Activated B cell treated with CpG ODN at 0.5 μM for 24 hours (primary cell): ENCODE measurements around the gene ITPR3. TPM values are rescaled to one million over a fixed set of nuclear protein-coding genes. Genes with fewer than 3 reads are reported as not detected.
A peak's percentile ranks its signal among the peaks of the same experiment; 100 is the strongest.

Source experiments
- ATAC-seq: fragments of 200-7000 bp; cut with Tn5 transposase; one replicate; pipeline ENCODE4 v1.10.0; 2021; ENCODE audit warnings: low read depth, mild to moderate bottlenecking, moderate library complexity
- CTCF ChIA-PET: fragments of 350-600 bp; sonication (Branson Sonifier 250); formaldehyde crosslinking; loops from one replicate; lab custom pipeline; 2021; ENCODE audit warnings: antibody characterized with exemption; lab: Charles Lee
- POLR2A ChIA-PET: fragments of 350-600 bp; sonication (Branson Sonifier 250); formaldehyde crosslinking; loops from one replicate; lab custom pipeline; 2021; ENCODE audit warnings: antibody characterized with exemption; lab: Charles Lee
- DNase-seq: peaks from one replicate; pipeline ENCODE4 v3.0.0; 2022
- H3K27ac Mint-ChIP-seq: one replicate; pipeline ENCODE4 v1.8.0; 2020; ENCODE audit warnings: mixed read lengths
- H3K27me3 Mint-ChIP-seq: one replicate; pipeline ENCODE4 v1.8.0; 2021; ENCODE audit warnings: mixed read lengths
- H3K36me3 Mint-ChIP-seq: one replicate; pipeline ENCODE4 v1.8.0; 2021; ENCODE audit warnings: low read depth, mixed read lengths
- H3K4me1 Mint-ChIP-seq: one replicate; pipeline ENCODE4 v1.8.0; 2021; ENCODE audit warnings: mixed read lengths
- H3K4me3 Mint-ChIP-seq: one replicate; pipeline ENCODE4 v1.8.0; 2020; ENCODE audit warnings: mild to moderate bottlenecking, mixed read lengths
- H3K9me3 Mint-ChIP-seq: one replicate; pipeline ENCODE4 v1.8.0; 2020; ENCODE audit warnings: mixed read lengths
- intact Hi-C: fragments of 100-400 bp; cut with micrococcal nuclease; formaldehyde crosslinking; loops from one replicate; pipeline ENCODE4 v1.15.1; 2024
- total RNA-seq: library from RNA; stranded (reverse); gene quantifications from 2 replicates; pipeline ENCODE4 v1.2.3, GENCODE V29; 2022
- TF ChIP-seq, protein P1 (sequence below): fragments of 200-600 bp; IDR thresholded peaks from one replicate; pipeline ENCODE4 v1.8.0; 2022; ENCODE audit warnings: antibody characterized with exemption, mild to moderate bottlenecking

Gene ITPR3
- total RNA-seq, 1 donor from 2014 or later: 35.5 TPM

DNA sequence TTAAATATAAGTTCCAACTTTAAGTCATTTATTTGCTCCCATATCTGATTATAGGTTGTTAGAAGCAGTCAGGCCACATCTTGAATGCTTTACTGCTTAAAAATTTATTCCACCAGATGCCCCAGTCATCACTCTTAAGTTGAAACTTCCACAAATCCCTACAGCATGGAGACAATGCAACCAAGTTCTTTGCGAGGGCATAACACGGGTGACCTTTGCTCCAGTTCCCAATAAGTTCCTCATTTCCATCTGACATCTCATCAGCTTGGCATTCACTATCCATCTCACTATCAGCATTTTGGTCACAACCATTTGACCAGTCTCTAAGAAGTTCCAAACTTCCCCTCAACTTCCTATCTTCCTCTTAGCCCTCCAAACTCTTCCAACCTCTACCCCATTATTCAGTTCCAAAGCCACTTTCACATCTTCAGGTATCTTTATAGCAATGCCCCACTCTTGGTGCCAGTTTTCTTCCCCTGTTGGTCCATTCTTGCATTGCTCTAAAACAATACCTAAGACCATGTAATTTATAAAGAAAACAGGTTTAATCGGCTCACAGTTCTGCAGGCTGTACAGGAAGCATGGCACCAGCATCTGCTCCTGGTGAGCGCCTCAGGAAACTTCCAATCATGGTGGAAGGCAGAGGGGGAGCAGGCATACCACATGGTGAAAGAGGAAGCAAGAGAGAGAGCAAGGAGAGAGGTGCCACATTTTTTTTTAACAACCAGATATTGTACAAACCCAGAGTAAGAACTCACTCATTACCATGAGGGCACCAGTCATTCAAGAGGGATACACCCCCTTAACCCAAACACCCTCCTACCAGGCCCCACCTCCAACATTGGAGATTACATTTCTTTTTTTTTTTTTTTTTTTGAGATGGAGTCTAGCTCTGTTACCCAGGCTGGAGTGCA is 15.9 kb upstream of the ITPR3 start:
- peaks cover 25% of the 10 kb centered on the region for H3K4me1 Mint-ChIP-seq
- no peak for DNase-seq
- no peaks in the 10 kb centered on the region for H3K36me3 Mint-ChIP-seq
- intact Hi-C loops: no loop called here
- no peak overlapping the region for H3K27ac Mint-ChIP-seq
- ChIA-PET CTCF (interaction anchor here (3.4 kb wide), 1 partner anchor 19 kb away, joined by 66 read pairs; no protein-coding TSS in a partner anchor), POLR2A (interaction anchor here (0.7 to 1.6 kb wide), 2 partner anchors 15 to 103 kb away, joined by 3 to 4 read pairs; no protein-coding TSS in a partner anchor)
- H3K27me3 Mint-ChIP-seq: no peaks in the 10 kb centered on the region
- H3K9me3 Mint-ChIP-seq: no peaks in the 10 kb centered on the region
- ATAC-seq: no peak
- H3K4me3 Mint-ChIP-seq: no peak overlapping the region
- TF ChIP-seq, protein P1, sequence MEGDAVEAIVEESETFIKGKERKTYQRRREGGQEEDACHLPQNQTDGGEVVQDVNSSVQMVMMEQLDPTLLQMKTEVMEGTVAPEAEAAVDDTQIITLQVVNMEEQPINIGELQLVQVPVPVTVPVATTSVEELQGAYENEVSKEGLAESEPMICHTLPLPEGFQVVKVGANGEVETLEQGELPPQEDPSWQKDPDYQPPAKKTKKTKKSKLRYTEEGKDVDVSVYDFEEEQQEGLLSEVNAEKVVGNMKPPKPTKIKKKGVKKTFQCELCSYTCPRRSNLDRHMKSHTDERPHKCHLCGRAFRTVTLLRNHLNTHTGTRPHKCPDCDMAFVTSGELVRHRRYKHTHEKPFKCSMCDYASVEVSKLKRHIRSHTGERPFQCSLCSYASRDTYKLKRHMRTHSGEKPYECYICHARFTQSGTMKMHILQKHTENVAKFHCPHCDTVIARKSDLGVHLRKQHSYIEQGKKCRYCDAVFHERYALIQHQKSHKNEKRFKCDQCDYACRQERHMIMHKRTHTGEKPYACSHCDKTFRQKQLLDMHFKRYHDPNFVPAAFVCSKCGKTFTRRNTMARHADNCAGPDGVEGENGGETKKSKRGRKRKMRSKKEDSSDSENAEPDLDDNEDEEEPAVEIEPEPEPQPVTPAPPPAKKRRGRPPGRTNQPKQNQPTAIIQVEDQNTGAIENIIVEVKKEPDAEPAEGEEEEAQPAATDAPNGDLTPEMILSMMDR: no peak

DNA sequence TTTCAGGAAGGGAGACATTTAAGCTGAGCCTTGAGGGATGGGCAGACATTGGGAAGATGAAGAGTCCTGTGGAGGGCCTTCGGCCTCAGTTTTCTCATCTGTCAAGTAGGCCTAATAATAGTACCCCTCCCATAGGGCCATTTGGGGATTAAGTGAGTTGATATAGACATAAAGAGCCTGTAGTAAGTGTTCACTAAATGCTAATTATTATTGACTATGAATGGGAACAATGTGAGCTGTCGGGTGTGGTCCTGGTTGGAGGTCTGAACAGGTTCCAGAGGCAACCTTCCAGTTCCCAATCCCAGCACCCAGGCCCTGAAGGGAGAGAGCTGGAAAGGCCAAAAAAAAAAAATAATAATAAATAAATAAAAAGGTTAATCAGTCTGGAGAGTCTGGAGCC is 14.5 kb upstream of the ITPR3 start:
- CTCF ChIA-PET: interaction anchor here (1.6 to 3.5 kb wide), 11 partner anchors 10 to 216 kb away, joined by 6 to 66 read pairs (median 9); partner anchors contain the start of genes BAK1 and ITPR3
- ATAC-seq: no peak
- no peaks in the 10 kb centered on the region for H3K36me3 Mint-ChIP-seq
- H3K27me3 Mint-ChIP-seq: no peaks in the 10 kb centered on the region
- peaks cover 26% of the 10 kb centered on the region for H3K4me1 Mint-ChIP-seq
- POLR2A ChIA-PET: interaction anchor here (0.7 to 3.0 kb wide), 8 partner anchors 10 to 87 kb away, joined by 4 to 20 read pairs (median 10); partner anchors contain the start of gene ITPR3
- no peaks in the 10 kb centered on the region for H3K9me3 Mint-ChIP-seq
- H3K4me3 Mint-ChIP-seq: no peak overlapping the region
- no peak for DNase-seq
- no peak overlapping the region for H3K27ac Mint-ChIP-seq
- TF ChIP-seq, protein P1: no peak
- intact Hi-C loops: loop anchor here (1.0 kb wide), 2 partner anchors 17 to 21 kb away; no protein-coding TSS in a partner anchor

DNA sequence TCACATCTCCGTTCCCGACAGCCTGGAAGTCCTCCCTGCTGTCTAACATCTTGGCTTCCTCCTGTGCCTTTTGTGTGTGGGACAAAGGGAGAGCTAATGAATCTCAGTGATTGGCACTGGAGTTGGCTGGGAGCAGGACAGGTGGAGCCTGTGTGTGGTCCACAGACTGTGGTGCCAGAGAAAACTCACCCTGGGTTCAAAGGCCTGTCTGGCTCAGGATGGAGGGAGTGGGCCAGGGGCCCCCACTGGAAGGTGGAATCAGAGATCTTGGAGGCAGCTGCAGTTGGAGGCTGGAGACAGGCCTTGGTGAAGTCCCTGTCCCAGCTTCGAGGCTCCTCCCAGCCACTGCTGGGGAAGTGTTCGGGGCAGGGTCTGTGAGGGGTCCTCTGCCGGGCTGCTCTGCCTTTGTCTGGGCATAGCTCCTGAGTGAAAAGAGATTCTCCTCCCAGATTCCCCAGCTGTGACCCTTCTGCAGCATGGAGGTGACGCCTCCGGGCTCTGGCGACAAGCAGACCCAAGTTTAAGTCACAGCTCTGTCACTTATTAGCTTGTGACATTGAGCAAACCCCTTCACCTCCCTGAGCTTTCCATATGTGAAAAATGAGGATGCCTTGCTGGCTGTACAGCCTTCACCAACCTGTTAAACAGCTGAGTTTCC is 13.9 kb upstream of the ITPR3 start:
- TF ChIP-seq, protein P1: no peak
- ATAC-seq: no peak
- H3K4me3 Mint-ChIP-seq: no peak overlapping the region
- no peaks in the 10 kb centered on the region for H3K27me3 Mint-ChIP-seq
- H3K36me3 Mint-ChIP-seq: no peaks in the 10 kb centered on the region
- intact Hi-C loops: loop anchor here (1.0 kb wide), 2 partner anchors 18 to 22 kb away; no protein-coding TSS in a partner anchor
- no peaks in the 10 kb centered on the region for H3K9me3 Mint-ChIP-seq
- POLR2A ChIA-PET: interaction anchor here (0.7 to 3.0 kb wide), 11 partner anchors 9 to 104 kb away, joined by 3 to 20 read pairs (median 8); partner anchors contain the start of genes ITPR3 and UQCC2
- peaks cover 26% of the 10 kb centered on the region for H3K4me1 Mint-ChIP-seq
- CTCF ChIA-PET: interaction anchor here (0.9 to 3.5 kb wide), 17 partner anchors 8 to 216 kb away, joined by 3 to 66 read pairs (median 7); partner anchors contain the start of genes BAK1, ITPR3 and UQCC2
- no peak overlapping the region for H3K27ac Mint-ChIP-seq
- no peak for DNase-seq

DNA sequence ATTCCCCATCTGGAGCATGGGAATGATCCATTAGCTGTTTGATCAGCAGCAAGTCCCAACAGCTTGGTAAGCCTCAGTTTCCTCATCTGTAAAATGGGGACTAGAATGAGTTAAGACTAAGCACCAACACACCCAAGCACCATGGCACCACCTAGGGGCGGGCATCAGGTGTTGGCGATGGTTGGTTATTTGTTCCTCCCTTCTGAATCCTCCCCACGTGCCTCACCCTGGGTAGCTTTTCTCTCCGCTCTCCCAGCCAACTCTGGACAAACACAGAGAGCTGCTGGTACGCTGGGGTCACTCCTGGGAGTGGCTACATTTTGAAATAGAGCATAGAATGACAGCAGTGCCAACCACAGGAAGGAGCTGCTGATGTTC is 13.3 kb upstream of the ITPR3 start:
- peak; percentile 87 for ATAC-seq
- no peaks in the 10 kb centered on the region for H3K9me3 Mint-ChIP-seq
- POLR2A ChIA-PET: interaction anchor here (1.0 to 3.0 kb wide), 9 partner anchors 9 to 104 kb away, joined by 3 to 20 read pairs (median 10); partner anchors contain the start of genes ITPR3 and UQCC2
- no peak overlapping the region for H3K27ac Mint-ChIP-seq
- intact Hi-C loops: loop anchor here (1.0 kb wide), 2 partner anchors 18 to 22 kb away; no protein-coding TSS in a partner anchor
- TF ChIP-seq, protein P1: no peak
- H3K27me3 Mint-ChIP-seq: no peaks in the 10 kb centered on the region
- H3K4me1 Mint-ChIP-seq: peaks cover 26% of the 10 kb centered on the region
- DNase-seq: no peak
- no peaks in the 10 kb centered on the region for H3K36me3 Mint-ChIP-seq
- H3K4me3 Mint-ChIP-seq: no peak overlapping the region
- CTCF ChIA-PET: interaction anchor here (0.7 to 3.5 kb wide), 18 partner anchors 8 to 217 kb away, joined by 3 to 66 read pairs (median 6); partner anchors contain the start of genes BAK1, ITPR3 and UQCC2
